Activated CD4-positive, alpha-beta T cell treated with anti-CD3 and anti-CD28 coated beads, Interleukin-2, amount 50 U/mL, for 48 hours (primary cell): Measurements from ENCODE around the gene FMR1.

Experiments
- DNase-seq, 2 experiments: peaks; one replicate each; pipeline ENCODE4 v3.0.0-alpha.2; 2020

The FMR1 gene

DNA sequence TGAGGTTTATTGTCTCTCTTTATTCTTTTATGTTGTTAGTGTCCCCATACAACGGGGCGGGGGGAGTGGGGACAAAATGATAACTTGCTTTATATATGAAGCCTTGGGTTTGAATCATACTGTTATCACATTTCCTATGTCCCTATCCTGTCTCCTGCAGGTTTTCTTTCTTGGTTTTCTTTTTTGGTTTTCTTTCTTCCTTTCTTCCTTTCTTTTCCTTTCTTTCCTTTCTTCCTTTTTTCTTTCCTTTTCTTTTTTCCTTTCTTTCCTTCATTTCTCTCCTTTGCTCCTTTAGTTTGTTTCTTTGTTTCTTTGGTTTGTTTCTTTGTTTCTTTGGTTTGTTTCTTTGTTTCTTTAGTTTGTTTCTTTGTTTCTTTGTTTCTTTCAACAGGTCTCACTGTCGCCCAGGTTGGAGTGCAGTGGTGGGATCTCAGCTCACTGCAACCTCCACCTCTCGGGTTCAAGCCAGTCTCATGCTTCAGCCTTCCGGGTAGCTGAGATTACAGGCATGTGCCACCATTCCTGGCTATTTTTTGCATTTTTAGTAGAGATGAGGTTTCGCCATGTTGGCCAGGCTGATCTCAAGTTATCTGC is 4.8 kb downstream of the FMR1 start:
- no peak for DNase-seq

DNA sequence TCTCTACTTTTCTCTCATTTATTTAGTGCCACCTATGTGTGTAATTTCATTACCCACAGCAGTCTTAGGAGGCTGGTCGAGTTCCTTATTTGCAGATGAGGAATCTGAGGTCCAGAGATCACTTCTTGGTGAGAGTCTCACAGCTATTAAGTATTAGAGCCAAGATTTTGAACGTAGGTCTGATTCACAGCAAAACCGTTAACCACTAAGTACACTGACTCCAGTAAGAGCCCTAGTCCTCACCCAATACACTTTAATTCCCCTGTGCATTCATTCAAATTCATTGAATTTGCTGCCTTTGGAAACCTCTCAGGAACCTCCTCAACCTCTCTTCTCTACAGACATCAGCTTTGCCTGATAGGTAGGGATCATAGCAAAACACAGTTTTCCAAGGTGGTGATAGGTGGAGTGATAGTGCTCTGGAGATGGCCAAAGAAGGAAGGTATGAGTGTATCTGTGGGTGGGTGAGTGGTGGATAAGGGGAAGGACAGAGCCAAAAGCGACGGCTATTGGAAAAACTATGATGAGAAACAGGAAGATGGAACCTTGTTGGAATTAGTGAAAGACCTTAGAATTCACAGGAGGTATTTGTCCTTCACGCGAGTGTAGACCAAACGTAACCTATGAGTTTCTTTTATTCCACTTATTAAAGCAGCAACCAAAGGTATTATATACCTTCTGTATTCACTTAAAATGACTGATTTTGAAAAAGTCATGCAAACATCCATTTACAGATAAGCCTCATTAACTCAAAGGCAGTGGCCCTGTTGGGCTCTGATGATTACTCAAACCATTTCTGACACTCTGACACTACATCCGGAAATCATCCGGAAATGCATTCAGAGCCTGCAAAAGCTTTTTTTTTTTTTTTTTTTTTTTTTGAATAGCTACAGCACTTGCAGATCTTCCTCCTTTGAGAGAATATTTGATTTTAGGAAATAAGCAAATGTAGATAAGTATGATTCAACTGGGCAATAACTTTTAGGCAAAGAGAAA is 6.3 kb downstream of the FMR1 start:
- DNase-seq, result no peak

DNA sequence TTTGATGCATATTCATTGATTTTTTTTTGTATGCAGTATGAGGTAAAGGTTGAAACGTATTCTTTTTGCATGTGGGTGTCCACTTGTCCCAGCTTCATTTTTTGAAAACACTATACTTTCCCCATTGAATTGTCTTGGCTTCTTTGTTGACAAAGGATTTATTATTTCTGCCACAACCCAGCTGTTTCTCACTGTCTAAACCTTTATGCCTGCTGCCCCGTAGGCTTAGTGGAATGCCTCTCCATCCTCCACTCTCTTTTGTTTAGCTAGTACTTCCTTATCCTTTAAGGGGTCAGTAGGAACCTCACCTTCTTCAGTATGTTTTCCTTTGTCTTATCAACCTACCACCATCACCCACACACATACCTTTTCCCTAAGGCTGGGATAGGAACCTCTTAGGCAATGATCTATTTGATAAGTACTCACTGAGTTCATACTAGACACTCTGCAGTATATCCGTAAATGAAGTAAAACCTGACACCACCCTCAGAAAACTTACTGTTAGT is 8.5 kb downstream of the FMR1 start:
- DNase-seq, result no peak

DNA sequence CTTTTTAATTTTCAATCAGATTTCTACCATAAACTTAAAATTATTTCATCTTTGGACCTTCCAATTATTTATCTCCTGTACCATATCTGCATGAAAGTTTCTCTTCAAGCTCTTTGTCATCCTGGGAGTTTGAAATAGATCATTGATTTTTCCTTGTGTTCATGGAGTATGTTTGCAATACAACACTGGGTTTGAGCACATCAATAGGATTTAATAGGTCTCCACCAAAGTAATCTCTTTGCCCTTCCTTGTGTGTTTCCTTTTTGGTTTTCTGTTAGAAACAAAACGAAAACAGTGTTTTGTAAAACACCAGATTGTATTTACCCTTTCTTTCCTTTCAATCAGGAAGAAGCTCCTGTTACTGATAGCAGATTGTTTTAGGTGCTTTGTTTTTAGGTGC is 11.9 kb downstream of the FMR1 start:
- no peak for DNase-seq

DNA sequence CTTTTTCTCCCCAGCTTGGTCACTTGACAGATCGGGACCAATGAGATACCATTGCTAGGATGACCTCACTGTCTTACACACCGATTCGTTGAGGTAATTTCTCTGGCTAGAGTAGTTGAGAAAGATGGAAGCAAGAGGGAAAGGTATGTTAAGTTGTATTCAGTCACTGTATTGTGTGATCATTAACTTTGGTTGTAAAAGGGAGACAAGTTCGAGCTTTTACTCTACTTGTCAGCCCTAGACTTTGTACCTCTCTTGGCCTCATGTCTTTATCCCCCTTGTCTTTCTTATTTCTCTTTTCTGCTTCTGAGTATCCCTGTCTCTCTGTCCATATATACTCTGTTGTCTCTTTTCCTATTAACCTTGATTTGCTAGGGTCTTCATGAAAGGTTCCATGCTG is 15.5 kb downstream of the FMR1 start:
- no peak for DNase-seq

DNA sequence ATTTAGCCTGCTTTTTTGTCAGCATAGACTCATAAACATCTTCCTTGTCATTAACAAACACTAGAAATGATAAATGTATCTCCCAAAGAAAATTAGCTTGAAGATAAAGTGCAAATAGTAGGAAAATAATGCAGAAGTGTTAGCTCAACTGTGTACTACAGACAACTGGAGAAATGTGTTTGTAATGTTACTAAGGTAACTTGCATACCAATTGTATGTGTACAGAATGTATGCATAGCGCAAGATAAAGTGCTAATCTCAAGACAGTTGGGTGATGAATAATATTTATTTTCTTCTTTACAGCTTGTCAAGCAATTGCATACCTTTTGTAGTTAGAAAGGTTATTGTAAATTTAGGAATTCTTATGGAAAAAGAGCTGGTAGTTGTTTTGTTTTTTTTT is 22.1 kb downstream of the FMR1 start:
- DNase-seq, result no peak

DNA sequence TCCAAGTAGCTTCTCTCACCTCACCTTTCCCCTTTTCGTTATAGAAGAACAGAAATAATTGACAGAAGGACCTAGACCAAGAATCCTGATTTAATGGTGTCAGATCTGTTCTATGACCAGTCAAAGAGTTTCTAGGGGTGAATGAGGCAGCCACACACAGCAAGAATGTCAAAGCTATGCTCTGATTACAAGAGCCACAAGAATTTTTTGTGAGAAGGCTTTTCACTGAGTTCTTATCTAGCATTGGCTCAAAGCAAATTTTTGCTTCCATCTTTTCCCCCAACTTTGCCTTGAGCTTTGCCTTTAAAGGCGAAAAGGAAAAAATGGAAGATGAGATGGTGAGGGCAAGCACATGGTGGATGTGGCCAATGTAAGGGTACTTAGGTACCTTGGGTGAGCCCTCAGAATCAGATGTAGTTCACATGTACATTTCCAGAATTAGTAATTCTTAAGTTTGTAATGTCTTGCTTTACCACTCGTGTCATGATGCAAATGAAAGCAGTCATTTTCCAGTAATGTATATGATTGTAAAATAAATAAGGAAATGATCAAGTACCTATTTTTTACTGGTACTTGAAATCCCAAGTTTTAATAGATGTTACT is 23.5 kb downstream of the FMR1 start:
- DNase-seq, result no peak

DNA sequence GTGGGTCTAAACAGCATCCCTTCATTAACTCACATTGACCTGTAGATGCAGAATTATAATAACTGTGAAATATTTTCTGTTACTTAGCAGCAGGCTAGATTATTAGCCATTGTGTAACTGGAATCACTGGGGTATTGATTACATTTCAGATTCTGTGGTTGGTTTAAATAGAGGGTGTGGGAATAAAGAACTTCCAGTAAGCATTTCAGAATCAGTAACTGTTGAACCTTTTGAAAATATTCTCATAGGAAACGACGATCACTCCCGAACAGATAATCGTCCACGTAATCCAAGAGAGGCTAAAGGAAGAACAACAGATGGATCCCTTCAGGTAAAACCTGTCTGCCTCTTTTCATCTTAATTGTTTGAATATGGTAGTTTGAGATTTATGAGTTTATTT is 33.6 kb downstream of the FMR1 start:
- DNase-seq, result no peak

DNA sequence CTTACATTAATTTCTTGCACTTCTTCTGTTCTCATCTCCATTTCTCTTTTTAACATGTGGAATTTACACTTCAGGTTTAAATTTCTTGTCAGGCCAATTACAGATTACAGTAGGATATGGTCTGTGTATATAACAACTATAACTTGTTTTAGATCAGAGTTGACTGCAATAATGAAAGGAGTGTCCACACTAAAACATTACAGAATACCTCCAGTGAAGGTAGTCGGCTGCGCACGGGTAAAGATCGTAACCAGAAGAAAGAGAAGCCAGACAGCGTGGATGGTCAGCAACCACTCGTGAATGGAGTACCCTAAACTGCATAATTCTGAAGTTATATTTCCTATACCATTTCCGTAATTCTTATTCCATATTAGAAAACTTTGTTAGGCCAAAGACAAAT is 36.8 kb downstream of the FMR1 start:
- DNase-seq, result no peak

DNA sequence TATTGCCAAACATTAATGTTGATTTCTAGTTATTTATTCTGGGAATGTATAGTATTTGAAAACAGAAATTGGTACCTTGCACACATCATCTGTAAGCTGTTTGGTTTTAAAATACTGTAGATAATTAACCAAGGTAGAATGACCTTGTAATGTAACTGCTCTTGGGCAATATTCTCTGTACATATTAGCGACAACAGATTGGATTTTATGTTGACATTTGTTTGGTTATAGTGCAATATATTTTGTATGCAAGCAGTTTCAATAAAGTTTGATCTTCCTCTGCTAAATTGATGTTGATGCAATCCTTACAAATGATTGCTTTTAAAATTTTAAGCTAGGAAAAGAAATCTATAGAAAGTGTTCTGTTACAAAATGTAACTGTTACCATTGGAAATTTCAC is 38.6 kb downstream of the FMR1 start:
- no peak for DNase-seq

DNA sequence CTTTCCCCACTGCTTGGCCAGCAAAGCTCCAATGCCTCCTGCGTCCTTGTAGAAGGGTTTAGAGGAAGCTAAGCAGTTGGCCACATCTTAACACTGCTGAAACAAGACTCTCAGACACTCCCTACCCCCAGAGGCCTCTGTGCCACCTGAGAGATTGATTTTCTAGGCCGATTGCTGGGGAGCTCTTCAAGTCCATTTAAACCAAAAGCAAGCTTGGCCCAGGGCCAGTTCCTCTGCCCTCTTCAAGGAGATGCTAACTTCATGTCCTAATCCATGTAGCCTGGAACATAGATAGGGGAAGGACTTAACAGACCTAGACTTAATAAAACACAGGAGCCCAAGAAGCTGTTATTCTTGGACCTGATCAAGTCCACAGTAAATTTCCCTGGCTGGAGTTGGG is 42.3 kb downstream of the FMR1 start:
- no peak for DNase-seq

DNA sequence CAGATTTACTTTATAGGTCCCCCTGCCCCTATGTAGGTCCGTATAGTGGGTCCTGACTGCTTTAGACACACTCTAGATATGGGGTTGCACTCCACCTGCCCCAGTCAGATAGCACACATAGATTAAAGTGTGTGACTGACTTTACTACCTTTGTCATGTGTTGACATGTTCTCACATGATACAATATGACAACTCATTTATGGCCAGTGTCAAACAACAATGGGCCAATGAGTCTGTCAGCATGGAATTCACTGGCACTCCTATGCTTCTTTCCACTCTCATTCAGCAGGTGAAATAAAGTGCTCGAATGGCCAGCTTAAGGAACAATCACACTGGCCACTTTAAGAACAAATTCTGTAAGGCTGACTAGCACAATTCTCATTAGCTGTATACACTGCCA is 45.6 kb downstream of the FMR1 start:
- DNase-seq, result no peak

DNA sequence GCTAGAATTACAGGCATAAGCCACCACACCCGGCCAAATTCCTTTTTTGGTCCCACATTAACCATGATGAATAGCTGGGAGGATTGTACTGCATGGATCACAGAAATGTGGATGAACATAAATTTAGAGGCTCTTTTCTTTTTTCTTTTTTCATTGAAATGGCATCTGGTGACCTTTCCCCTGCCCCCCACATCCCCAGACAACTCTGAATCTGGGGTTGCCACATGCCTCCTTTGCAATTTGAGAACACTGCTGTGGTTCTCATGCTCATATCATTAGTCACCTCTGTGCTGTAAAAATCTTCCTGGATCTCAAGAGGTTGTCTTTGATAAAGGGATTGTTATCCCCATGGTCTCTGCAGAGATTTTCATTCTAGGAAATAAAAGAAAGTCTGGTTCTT is 46.6 kb downstream of the FMR1 start:
- no peak for DNase-seq

DNA sequence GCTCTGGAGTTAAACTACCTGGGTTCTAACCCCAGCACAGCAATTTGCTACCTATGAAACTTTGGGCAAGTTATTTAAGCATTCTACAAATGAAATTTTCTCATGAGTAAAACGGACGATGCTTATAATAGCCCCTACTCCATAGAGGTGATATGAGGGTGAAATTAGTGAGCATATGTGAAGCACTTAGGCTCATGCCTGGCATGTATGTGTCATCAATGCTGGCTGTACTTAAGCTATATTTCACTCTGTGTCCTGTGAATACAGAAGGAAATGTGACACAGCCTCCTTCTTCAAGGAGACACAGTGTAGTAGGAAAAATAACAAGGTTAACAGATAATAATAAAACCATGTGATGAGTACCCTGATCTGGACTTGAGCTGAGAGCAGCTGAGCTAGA is 49.0 kb downstream of the FMR1 start:
- DNase-seq, result no peak

DNA sequence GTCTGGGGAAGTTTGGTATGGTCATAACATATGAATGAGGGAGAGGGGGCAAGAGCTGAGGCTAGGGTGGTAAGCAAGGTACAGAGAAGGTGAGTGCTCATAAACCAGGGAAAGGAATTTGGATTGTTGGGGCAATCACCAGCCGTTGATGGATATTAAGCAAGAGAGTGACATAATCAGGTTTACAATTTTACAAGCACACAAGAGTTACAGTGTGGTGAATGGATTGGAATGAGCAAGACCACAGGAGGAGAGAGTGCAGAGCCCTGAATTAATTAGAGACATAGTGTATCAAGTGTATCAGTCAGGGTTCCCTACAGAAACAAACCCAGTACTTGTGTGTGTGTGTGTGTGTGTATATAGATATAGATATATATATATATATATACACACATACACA is 50.8 kb downstream of the FMR1 start:
- no peak for DNase-seq

DNA sequence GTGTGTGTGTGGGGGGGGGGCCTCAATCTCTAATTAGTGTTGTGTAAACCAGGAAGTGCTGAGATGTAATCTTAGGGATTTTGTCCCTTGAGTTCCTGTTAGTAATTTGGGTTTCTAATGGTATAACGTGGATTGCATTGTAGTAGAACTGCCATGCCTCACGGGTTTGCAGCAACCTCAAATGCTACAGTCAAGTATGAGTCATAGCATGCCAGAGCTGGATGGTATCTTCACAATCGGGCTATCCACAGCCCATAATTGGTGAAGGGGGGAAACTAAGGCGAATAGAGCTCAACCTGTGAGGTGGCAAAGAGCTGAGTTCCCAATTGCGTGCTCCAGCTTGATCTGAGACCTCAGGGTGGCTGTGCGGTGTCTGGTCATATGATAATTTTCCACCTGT is 67.2 kb downstream of the FMR1 start:
- DNase-seq, result no peak

DNA sequence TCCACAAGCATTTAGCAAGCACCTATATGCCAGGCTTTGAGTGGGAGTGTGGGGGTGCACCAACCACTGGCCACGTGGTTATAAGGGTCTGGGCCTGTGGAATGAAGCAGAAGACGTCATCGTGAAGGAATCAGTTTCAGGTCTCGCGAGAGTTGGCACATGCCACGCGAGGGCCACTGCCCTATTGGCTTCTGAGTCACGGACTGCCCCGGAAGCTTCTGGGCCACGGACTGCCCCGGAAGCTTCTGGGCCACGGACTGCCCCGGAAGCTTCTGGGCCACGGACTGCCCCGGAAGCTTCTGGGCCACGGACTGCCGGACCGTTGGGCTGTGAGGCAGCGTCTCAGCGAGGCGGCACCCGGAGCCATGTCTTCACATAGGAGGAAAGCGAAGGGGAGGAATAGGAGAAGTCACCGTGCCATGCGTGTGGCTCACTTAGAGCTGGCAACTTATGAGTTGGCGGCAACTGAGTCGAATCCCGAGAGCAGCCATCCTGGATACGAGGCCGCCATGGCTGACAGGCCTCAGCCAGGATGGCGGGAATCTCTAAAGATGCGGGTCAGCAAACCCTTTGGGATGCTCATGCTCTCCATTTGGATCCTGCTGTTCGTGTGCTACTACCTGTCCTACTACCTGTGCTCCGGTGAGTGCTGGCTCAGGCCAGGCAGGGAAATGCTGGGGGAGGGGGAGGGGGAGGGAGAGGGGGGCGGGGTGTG is 69.5 kb downstream of the FMR1 start, which contains the start of gene FMR1NB:
TSS of gene FMR1NB (plus strand) at position 300 of the 715 bp plus-strand sequence. CDS start at position 366, 66 bp downstream.
- no peak for DNase-seq
